ENCODE data around the gene NDUFS5. TPM values are rescaled to one million over a fixed set of nuclear protein-coding genes. Genes with fewer than 3 reads are reported as not detected.
"Not testable (repeated sequence)": the region's sequence is repeated elsewhere in the genome, so short reads cannot be mapped to it uniquely, and the experiment has no call there.

The NDUFS5 gene
- total RNA-seq: 100 to 1,000 TPM in 2 of 6 experiments, 10 to 100 TPM in 4; 86.2 to 352 (median 90.0) TPM
- long read RNA-seq, transcript NDUFS5-201 (3 exons, 544 nt): minor isoform, 33 of 68 reads
- long read RNA-seq, transcript NDUFS5-202 (3 exons, 548 nt): major isoform, 35 of 68 reads
- long read RNA-seq, partial matches to known transcripts: 0 of 68 reads
- long read RNA-seq, other reads (novel, unspliced or antisense): 0 of 68 reads

GRCh38 chr1:39026051-39026865 lies at the start of gene NDUFS5:
NDUFS5 (plus strand) TSS chr1:39026350; CDS start chr1:39028725, 2,375 bp downstream.
- WGBS (ENCODE audit: insufficient coverage, low coverage, low lambda C conversion rate, missing lambda C conversion rate): 1% methylated on average over 36 of the region's 47 CpGs
- intact Hi-C loops (cut with DNase I): no loop called here
- peaks cover 0 to 10% (median 4%) of the 10 kb centered on the region in 4 donors for H3K4me1 ChIP-seq

GRCh38 chr1:38977399-38978244 lies 48.5 kb upstream of the NDUFS5 start:
- intact Hi-C loops (cut with DNase I); ATAC-seq: not testable (repeated sequence)
- 74% methylated on average over 8 of the region's 12 CpGs for WGBS (ENCODE audit: insufficient coverage, low coverage, low lambda C conversion rate, missing lambda C conversion rate)

More at GRCh38 chr1:39026051-39026865, at the start of gene NDUFS5:
- H3K27ac ChIP-seq: peak within 1 kb of the TSS; percentile 81 to 88 (median 88)
- H3K36me3 ChIP-seq: peaks cover 5 to 25% (median 10%) of the 10 kb centered on the region in 4 donors
- peak within 1 kb of the TSS; percentile 50 to 86 (median 81) for H3K4me3 ChIP-seq
- ATAC-seq (peak; percentile 94 to 98 (median 96)), DNase-seq (peak; percentile 89 to 93 (median 91))
- H3K27me3 ChIP-seq: no peaks in the 10 kb centered on the region
- H3K9me3 ChIP-seq: no peaks in the 10 kb centered on the region
- TF ChIP-seq CTCF (IDR thresholded peaks at IDR 0.05) (no peak), POLR2A (IDR thresholded peaks at IDR 0.05) (peak; percentile 91)

GRCh38 chr1:38978245-38978542 lies 48.0 kb upstream of the NDUFS5 start:
- H3K27ac ChIP-seq; H3K4me1 ChIP-seq; H3K27me3 ChIP-seq; H3K36me3 ChIP-seq; H3K4me3 ChIP-seq; ATAC-seq; DNase-seq; H3K9me3 ChIP-seq; intact Hi-C loops (cut with DNase I): not testable (repeated sequence)
- 96% methylated on average over 3 of the region's 6 CpGs for WGBS (ENCODE audit: insufficient coverage, low coverage, low lambda C conversion rate, missing lambda C conversion rate)

More at GRCh38 chr1:38977399-38978244, 48.5 kb upstream of the NDUFS5 start:
- H3K9me3 ChIP-seq, H3K27ac ChIP-seq, H3K4me1 ChIP-seq, H3K4me3 ChIP-seq, H3K27me3 ChIP-seq, H3K36me3 ChIP-seq, DNase-seq: not testable (repeated sequence)

GRCh38 chr1:38979380-38979779 lies 46.8 kb upstream of the NDUFS5 start:
- intact Hi-C loops (cut with DNase I); H3K27ac ChIP-seq; DNase-seq; H3K4me1 ChIP-seq; H3K27me3 ChIP-seq; H3K36me3 ChIP-seq; H3K4me3 ChIP-seq; H3K9me3 ChIP-seq; ATAC-seq: not testable (repeated sequence)
- 50% methylated on average over 1 of the region's 1 CpG for WGBS (ENCODE audit: insufficient coverage, low coverage, low lambda C conversion rate, missing lambda C conversion rate)

- DNase-seq: no peak
- WGBS (ENCODE audit: insufficient coverage, low coverage, low lambda C conversion rate, missing lambda C conversion rate): 80% methylated on average over 2 of the region's 2 CpGs
- peaks cover 0 to 3% (median 0%) of the 10 kb centered on the region in 4 donors for H3K36me3 ChIP-seq
- peak overlapping the region in 1 of 3 donors; percentile 92 for H3K27ac ChIP-seq
- no peak for ATAC-seq
- intact Hi-C loops (cut with DNase I): no loop called here
- no peaks in the 10 kb centered on the region for H3K9me3 ChIP-seq
- no peak overlapping the region for H3K4me3 ChIP-seq
- peaks cover 0 to 28% (median 3%) of the 10 kb centered on the region in 4 donors for H3K4me1 ChIP-seq
- no peaks in the 10 kb centered on the region for H3K27me3 ChIP-seq
- no peak for TF ChIP-seq POLR2A (IDR thresholded peaks at IDR 0.05)
Measured at GRCh38 chr1:38989979-38990378, 36.2 kb upstream of the NDUFS5 start.

- peak overlapping the region; percentile 72 to 92 (median 90) for H3K27ac ChIP-seq
- 25% methylated on average over 4 of the region's 5 CpGs for WGBS (ENCODE audit: insufficient coverage, low coverage, low lambda C conversion rate, missing lambda C conversion rate)
- DNase-seq: no peak
- intact Hi-C loops (cut with DNase I): no loop called here
- H3K4me1 ChIP-seq: peaks cover 0 to 30% (median 3%) of the 10 kb centered on the region in 4 donors
- peaks cover 0 to 3% (median 0%) of the 10 kb centered on the region in 4 donors for H3K36me3 ChIP-seq
- ATAC-seq: no peak
- no peaks in the 10 kb centered on the region for H3K9me3 ChIP-seq
- peak overlapping the region in 2 of 3 donors; percentile 90 to 97 for H3K4me3 ChIP-seq
- TF ChIP-seq CTCF (IDR thresholded peaks at IDR 0.05): no peak
- TF ChIP-seq POLR2A (IDR thresholded peaks at IDR 0.05): no peak
- H3K27me3 ChIP-seq: no peaks in the 10 kb centered on the region
Measured at GRCh38 chr1:38990386-38990737, 35.8 kb upstream of the NDUFS5 start.
